MM.1S (cell line): ENCODE data around the gene PIGU.

Source experiments
- CTCF ChIP-seq: fragments of 300-600 bp; sonication (generic); IDR thresholded peaks from 2 replicates; pipeline ENCODE4 v1.5.1; 2016; ENCODE audit warnings: antibody characterized with exemption, low read length, mixed read lengths
- EZH2 ChIP-seq: fragments of 300-600 bp; sonication (generic); optimal IDR thresholded peaks from 2 replicates; pipeline ENCODE3; 2017; ENCODE audit warnings: low read depth, mild to moderate bottlenecking, antibody characterized with exemption, low read length, mixed read lengths
- EZH2phosphoT487 ChIP-seq: fragments of 300-600 bp; sonication (generic); IDR thresholded peaks from 2 replicates; pipeline ENCODE4 v1.6.1; 2018; ENCODE audit warnings: antibody characterized with exemption, low read length

- TF ChIP-seq CTCF (no peak), EZH2 (no peak), EZH2phosphoT487 (no peak)
Observed at GRCh38 chr20:34532320-34532719, 144.6 kb downstream of the PIGU start.
